Panc1 (cell line): Measurements from ENCODE around the gene ENPP1.

Experiments used
- POLR2AphosphoS5 ChIP-seq: IDR thresholded peaks from 2 replicates; pipeline ENCODE4 v1.6.1; 2012; ENCODE audit warnings: mild to moderate bottlenecking, low read depth, low read length, moderate library complexity
- SIN3A ChIP-seq: IDR thresholded peaks from 2 replicates; pipeline ENCODE4 v1.6.1; 2012; ENCODE audit warnings: low read depth, mild to moderate bottlenecking, low read length, moderate library complexity, borderline replicate concordance; ENCODE audit not compliant: insufficient read depth
- TCF7L2 ChIP-seq: IDR thresholded peaks from 2 replicates; pipeline ENCODE4 v1.6.1; 2011; ENCODE audit warnings: mild to moderate bottlenecking, low read depth, low read length, inconsistent platforms
- TF ChIP-seq, protein P1 (sequence below): fragments of 450-650 bp; IDR thresholded peaks from 2 replicates; pipeline ENCODE4 v1.5.1; 2017; ENCODE audit warnings: mild to moderate bottlenecking
- TF ChIP-seq, protein P2 (sequence below), 2 experiments: IDR thresholded peaks; 2 replicates each; pipeline ENCODE4 v1.6.1; 2011 to 2012; ENCODE audit warnings: low read depth in 2 of 2, control low read depth in 1 of 2, low read length in 1 of 2, mild to moderate bottlenecking in 1 of 2, moderate library complexity in 1 of 2; ENCODE audit not compliant: insufficient read depth in 1 of 2

GRCh38 chr6:131840936-131841583 is 33.2 kb downstream of the ENPP1 start:
- TF ChIP-seq, protein P1, sequence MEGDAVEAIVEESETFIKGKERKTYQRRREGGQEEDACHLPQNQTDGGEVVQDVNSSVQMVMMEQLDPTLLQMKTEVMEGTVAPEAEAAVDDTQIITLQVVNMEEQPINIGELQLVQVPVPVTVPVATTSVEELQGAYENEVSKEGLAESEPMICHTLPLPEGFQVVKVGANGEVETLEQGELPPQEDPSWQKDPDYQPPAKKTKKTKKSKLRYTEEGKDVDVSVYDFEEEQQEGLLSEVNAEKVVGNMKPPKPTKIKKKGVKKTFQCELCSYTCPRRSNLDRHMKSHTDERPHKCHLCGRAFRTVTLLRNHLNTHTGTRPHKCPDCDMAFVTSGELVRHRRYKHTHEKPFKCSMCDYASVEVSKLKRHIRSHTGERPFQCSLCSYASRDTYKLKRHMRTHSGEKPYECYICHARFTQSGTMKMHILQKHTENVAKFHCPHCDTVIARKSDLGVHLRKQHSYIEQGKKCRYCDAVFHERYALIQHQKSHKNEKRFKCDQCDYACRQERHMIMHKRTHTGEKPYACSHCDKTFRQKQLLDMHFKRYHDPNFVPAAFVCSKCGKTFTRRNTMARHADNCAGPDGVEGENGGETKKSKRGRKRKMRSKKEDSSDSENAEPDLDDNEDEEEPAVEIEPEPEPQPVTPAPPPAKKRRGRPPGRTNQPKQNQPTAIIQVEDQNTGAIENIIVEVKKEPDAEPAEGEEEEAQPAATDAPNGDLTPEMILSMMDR, result no peak
- TF ChIP-seq POLR2AphosphoS5 (no peak), TCF7L2 (no peak), SIN3A (no peak)
- TF ChIP-seq, protein P2, sequence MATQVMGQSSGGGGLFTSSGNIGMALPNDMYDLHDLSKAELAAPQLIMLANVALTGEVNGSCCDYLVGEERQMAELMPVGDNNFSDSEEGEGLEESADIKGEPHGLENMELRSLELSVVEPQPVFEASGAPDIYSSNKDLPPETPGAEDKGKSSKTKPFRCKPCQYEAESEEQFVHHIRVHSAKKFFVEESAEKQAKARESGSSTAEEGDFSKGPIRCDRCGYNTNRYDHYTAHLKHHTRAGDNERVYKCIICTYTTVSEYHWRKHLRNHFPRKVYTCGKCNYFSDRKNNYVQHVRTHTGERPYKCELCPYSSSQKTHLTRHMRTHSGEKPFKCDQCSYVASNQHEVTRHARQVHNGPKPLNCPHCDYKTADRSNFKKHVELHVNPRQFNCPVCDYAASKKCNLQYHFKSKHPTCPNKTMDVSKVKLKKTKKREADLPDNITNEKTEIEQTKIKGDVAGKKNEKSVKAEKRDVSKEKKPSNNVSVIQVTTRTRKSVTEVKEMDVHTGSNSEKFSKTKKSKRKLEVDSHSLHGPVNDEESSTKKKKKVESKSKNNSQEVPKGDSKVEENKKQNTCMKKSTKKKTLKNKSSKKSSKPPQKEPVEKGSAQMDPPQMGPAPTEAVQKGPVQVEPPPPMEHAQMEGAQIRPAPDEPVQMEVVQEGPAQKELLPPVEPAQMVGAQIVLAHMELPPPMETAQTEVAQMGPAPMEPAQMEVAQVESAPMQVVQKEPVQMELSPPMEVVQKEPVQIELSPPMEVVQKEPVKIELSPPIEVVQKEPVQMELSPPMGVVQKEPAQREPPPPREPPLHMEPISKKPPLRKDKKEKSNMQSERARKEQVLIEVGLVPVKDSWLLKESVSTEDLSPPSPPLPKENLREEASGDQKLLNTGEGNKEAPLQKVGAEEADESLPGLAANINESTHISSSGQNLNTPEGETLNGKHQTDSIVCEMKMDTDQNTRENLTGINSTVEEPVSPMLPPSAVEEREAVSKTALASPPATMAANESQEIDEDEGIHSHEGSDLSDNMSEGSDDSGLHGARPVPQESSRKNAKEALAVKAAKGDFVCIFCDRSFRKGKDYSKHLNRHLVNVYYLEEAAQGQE (IDR thresholded peaks at IDR 0.05; ENCODE audit: insufficient read depth in 1 of 2, low read depth in 2 of 2, low read length in 1 of 2), result no peak
